ENCODE measurements around the gene TMEM25.

DNA sequence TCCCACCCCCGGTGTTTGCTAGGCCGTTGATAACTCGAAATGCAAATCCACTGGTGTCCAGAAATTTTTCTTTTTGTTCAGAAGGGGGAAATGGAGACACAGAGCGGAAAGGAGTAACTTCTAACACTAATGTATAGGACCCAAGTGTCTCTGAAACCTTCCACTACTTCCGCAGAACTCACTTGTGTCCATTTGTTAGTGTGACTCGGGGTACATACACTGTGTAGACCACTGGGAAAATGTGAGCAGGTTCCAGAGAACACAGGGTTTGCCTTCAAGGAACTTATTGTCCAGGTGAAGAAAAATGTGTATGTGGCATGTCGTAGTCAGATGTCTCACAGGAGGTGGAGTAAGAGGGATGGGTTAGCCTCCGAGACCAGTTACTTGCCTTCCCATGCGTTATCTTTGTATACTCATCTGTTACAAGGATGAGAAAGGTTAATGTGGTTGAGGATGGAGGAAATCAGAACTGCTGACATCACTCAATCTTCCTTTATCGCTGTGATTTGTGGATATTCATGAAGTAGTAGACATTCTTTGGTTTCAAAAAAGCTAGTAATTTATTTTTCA is 42.1 kb downstream of the TMEM25 start:
- TF ChIP-seq, protein P1, sequence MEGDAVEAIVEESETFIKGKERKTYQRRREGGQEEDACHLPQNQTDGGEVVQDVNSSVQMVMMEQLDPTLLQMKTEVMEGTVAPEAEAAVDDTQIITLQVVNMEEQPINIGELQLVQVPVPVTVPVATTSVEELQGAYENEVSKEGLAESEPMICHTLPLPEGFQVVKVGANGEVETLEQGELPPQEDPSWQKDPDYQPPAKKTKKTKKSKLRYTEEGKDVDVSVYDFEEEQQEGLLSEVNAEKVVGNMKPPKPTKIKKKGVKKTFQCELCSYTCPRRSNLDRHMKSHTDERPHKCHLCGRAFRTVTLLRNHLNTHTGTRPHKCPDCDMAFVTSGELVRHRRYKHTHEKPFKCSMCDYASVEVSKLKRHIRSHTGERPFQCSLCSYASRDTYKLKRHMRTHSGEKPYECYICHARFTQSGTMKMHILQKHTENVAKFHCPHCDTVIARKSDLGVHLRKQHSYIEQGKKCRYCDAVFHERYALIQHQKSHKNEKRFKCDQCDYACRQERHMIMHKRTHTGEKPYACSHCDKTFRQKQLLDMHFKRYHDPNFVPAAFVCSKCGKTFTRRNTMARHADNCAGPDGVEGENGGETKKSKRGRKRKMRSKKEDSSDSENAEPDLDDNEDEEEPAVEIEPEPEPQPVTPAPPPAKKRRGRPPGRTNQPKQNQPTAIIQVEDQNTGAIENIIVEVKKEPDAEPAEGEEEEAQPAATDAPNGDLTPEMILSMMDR (IDR thresholded peaks at IDR 0.05) = no peak
- no peak for TF ChIP-seq POLR2A (IDR thresholded peaks at IDR 0.05)
